ENCODE data around the gene ACBD5.

The ACBD5 gene

GRCh38 chr10:27242951-27243551 is 2.5 kb upstream of the ACBD5 start (continued):
- TF ChIP-seq ZBTB10 (tag by site-specific recombination; IDR thresholded peaks at IDR 0.05) (no peak), ZBTB8A (tag by site-specific recombination; IDR thresholded peaks at IDR 0.05) (no peak), IKZF3 (tag by site-specific recombination; IDR thresholded peaks at IDR 0.05) (no peak), PRDM2 (tag by site-specific recombination; IDR thresholded peaks at IDR 0.05; ENCODE audit: borderline replicate concordance) (no peak), ZNF792 (tag by site-specific recombination; IDR thresholded peaks at IDR 0.05) (no peak), ZNF174 (tag by site-specific recombination; IDR thresholded peaks at IDR 0.05) (no peak), MYNN (tag by site-specific recombination; IDR thresholded peaks at IDR 0.05; ENCODE audit: borderline replicate concordance) (no peak), ZNF24 (tag by site-specific recombination; IDR thresholded peaks at IDR 0.05) (no peak), ZNF785 (tag by site-specific recombination; IDR thresholded peaks at IDR 0.05) (no peak), ZNF621 (tag by site-specific recombination; IDR thresholded peaks at IDR 0.05) (no peak), ZNF513 (tag by site-specific recombination; IDR thresholded peaks at IDR 0.05) (no peak), ZNF664 (tag by site-specific recombination; IDR thresholded peaks at IDR 0.05) (no peak), ZNF555 (tag by site-specific recombination; conservative IDR thresholded peaks at IDR 0.05) (no peak), GLIS2 (tag by site-specific recombination; IDR thresholded peaks at IDR 0.05) (no peak), ZNF510 (tag by site-specific recombination; IDR thresholded peaks at IDR 0.05; ENCODE audit: insufficient replicate concordance) (no peak), ZEB2 (tag by site-specific recombination; IDR thresholded peaks at IDR 0.05) (no peak), REST (tag by site-specific recombination; IDR thresholded peaks at IDR 0.05) (peak; percentile 51; the same call in 1 of the 2 replicates), ATF2 (tag by site-specific recombination; IDR thresholded peaks at IDR 0.05; ENCODE audit: low read depth) (0 out of 2 replicates have a peak, but pooled peaks have one; percentile 13), ZNF701 (tag by site-specific recombination; IDR thresholded peaks at IDR 0.05) (no peak), ZFHX2 (tag by site-specific recombination; conservative IDR thresholded peaks at IDR 0.05) (0 out of 2 replicates have a peak, but pooled peaks have one; percentile 5), KLF7 (tag by site-specific recombination; IDR thresholded peaks at IDR 0.05; ENCODE audit: borderline replicate concordance) (no peak), ZNF202 (tag by site-specific recombination; IDR thresholded peaks at IDR 0.05; ENCODE audit: borderline replicate concordance) (no peak), TCF7L2 (IDR thresholded peaks at IDR 0.05; ENCODE audit: borderline replicate concordance, low read depth, low read length) (no peak), FEZF1 (tag by site-specific recombination; IDR thresholded peaks at IDR 0.05) (no peak), ZNF223 (tag by site-specific recombination; IDR thresholded peaks at IDR 0.05) (no peak)
